GM18858 (cell line): Measurements from ENCODE around the gene GGPS1.
"Not testable (repeated sequence)": the region's sequence is repeated elsewhere in the genome, so short reads cannot be mapped to it uniquely, and the experiment has no call there.

Experiments used
- ATAC-seq: cut with Tn5 transposase; IDR thresholded peaks from one replicate; pipeline ENCODE4 v1.9.1; 2021; ENCODE audit not compliant: unreplicated experiment

Gene GGPS1

DNA sequence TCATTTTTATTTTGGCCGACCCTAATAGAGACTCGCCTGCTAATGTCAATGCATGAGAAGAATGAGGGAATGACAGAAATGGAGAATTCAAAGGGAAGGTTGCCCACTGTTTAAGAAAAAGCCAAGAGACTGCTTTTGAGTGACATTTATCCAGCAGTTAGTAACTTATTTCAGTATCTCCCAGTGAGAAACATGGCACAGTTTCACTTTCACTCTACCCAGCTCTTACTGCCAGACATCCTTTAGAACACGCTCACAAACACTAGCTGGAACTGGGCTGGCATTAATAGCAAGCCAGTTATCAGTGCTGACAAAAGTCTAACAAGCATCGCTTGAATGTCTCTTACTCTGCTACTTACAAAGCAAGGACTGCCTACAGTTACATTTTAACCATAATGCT, 8.5 kb downstream of the GGPS1 start:
- no peak for ATAC-seq

DNA sequence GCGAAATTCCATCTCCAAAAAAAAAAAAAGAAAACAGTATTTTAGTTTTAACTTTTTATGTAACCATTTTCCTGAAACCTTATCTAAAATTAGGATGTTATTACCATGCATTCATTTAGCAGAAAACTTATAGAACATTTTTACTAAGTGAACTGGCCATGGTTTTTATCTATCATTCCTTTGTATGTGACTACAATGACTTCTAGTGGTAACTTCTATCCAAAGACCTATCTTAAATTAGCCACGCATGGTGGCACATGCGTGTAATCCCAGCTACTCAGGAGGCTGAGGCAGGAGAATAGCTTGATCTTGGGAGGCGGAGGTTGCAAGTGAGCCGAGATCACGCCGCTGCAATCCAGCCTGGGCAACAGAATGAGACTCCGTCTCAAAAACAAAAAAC, 11.4 kb downstream of the GGPS1 start:
- ATAC-seq = no peak

DNA sequence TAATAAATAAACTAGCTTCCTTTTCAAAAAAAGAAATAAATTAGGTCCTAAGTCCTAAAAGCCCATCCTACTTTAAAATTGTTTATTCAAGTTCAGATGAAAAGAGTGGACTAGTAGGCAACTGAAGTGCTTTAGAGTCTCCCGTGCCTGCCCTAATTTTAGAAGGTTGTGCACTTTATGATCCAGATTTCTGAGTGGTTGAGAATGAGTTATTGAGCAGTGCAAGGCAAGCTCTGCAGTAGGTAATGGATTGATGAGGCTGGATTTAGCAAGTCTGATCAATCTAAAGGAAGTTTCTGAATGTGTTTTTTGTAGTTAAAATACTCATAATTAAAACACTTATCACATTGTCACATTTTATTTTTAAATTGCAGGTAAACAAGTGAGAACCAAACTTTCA, 13.0 kb downstream of the GGPS1 start:
- no peak for ATAC-seq

DNA sequence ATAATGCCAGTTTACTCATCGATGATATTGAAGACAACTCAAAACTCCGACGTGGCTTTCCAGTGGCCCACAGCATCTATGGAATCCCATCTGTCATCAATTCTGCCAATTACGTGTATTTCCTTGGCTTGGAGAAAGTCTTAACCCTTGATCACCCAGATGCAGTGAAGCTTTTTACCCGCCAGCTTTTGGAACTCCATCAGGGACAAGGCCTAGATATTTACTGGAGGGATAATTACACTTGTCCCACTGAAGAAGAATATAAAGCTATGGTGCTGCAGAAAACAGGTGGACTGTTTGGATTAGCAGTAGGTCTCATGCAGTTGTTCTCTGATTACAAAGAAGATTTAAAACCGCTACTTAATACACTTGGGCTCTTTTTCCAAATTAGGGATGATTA, 13.7 kb downstream of the GGPS1 start:
- no peak for ATAC-seq

DNA sequence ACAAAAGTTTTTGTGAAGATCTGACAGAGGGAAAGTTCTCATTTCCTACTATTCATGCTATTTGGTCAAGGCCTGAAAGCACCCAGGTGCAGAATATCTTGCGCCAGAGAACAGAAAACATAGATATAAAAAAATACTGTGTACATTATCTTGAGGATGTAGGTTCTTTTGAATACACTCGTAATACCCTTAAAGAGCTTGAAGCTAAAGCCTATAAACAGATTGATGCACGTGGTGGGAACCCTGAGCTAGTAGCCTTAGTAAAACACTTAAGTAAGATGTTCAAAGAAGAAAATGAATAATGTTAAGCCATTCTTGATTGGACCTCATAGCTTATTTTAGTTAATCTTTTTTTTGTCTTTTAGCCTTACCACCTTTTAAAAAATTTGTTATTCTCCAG, 14.1 kb downstream of the GGPS1 start:
- ATAC-seq = no peak

DNA sequence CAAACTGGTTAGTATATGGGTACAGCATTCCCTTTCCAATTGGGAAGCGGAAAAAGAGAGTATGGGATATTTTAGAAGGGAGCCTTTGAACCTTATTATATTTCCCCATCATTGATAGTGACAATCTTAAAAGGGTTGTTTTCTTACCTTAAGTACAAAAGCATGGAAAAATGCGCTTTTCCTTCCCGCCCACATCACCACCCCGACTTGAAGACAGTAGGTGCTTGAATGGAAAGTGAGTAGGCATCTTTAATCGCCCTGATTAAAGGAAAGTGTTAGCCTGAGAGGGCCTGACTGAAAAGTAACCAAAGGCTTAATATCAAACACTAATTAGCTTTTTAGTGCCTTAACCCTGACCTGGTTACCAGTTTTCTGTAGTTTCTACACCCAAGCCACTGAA, 15.4 kb downstream of the GGPS1 start:
- no peak for ATAC-seq

DNA sequence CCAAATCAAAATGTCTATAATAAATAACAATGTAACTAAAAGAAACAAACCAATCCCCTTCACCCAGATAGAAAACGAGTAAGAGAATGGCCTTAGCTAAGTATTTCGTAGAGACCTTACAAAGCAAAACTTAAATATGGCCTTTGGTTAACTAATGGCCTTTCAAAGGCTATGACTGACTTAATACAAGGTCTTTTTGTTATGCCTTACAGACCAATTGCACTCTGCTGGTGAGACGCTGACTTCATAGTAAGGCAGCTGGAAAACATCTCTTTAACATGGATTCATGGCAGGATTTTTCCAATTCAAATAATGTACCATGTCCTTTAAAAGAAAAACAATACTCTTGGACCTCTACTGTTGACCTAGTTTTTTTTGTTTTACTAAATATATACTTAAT, 23.1 kb downstream of the GGPS1 start:
- ATAC-seq = no peak

DNA sequence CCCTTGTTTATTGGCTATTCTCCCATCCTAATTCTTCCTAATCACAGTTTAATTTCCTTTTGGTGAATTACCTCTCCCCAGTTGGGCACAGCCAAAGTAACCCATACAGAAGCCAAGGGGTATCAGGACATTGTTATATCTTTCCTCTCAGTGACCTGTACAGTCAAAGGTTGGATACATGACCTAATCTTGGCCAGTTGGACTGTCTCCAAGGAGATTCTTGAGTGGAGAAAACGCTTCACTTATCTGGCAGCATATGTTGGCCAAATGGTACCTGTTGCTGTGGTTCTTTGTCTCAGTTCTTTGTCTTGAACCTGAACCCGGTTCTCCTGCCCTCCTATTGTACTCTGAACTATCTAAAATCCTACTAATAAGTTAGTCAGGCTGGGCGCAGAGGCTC, 23.5 kb downstream of the GGPS1 start:
- no peak for ATAC-seq

DNA sequence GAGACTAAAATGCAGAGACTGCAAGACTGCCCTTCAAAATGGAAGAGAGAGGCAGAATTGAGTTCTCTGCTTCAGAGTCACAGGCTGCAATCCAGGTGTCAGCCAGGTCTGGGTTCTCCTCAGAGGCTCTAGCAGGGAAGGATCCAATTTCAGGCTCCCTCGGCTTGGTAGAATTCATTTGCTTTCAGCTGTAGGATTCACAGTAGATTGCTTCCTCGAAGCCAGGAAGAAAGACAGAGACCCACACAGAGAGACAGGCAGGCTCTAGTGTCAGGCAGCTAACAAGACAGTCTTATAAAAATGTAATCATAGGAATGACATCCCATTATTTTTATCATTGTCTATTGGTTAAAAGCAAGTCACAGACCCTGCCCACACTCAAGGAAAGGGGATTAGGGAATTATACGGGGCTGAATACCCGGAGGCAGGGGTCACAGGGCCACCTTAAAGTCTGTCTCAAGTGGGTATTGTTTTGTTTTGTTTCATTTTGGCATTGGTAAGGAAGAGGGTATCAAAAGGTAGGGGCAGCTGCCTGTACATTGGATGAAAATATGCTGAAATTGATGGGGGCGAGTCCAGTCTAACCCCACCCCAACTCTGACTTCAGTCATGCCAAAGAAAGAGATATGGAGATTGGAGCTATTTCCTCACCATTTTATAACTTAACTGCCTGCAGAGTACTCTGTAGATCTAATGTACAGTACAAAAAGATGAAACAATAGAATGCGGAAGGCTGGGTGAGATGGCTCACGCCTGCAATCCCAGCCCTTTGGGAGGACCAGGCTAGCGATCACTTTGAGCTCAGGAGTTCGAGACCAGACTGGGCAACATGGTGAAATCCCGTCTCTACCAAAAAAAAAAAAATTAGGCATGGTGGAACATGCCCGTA, 29.4 kb downstream of the GGPS1 start:
- ATAC-seq = no peak

DNA sequence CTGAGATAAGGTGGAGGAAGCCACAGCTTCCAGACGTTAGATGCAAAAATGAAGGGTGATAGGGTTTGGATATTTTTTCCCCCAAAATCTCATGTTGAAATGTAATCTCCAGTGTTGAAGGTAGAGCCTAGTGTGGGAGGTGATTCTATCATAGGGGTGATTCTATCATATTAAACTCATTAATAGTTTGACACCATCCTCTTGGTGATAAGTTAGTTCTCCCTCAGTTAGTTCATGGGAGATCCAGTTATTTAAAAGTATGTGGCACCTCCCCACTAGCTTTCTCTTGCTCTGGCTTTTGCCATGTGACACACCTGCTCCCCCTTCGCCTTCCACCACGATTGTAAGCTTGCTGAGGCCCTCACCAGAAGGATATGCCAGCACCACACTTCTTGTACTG, 30.5 kb downstream of the GGPS1 start:
- no peak for ATAC-seq

DNA sequence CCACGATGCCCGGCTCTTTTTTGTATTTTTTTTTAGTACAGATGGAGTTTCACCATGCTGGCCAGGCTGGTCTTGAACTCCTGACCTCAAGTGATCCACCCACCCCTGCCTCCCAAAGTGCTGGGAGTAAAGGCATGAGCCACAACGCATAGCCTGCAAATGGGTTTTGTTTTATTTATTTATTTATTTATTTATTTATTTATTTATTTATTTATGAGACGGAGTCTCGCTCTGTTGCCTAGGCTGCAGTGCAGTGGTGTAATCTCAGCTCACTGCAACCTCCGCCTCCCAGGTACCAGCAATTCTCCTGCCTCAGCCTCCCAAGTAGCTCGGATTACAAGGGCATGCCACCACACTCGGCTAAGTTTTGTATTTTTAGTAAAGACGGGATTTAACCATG, 35.8 kb downstream of the GGPS1 start:
- ATAC-seq = not testable (repeated sequence)

DNA sequence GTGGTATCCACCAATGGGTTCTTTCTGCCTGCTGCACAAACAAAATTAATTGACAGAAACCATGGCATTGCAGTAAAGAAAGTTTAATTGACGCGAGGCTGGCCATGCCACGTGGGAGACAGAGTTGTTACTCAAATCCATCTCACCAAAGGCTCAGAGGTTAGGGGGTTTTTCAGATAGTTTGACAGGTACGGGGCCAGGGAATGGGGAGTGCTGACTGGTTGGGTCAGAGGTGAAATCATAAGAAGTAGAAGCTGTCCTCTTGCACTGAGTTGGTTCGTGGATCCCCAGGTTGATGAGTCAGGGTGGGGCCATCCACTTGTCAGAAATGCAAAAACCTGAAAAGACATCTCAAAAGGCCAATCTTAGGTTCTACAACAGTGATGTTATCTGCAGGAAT, 37.9 kb downstream of the GGPS1 start:
- no peak for ATAC-seq

DNA sequence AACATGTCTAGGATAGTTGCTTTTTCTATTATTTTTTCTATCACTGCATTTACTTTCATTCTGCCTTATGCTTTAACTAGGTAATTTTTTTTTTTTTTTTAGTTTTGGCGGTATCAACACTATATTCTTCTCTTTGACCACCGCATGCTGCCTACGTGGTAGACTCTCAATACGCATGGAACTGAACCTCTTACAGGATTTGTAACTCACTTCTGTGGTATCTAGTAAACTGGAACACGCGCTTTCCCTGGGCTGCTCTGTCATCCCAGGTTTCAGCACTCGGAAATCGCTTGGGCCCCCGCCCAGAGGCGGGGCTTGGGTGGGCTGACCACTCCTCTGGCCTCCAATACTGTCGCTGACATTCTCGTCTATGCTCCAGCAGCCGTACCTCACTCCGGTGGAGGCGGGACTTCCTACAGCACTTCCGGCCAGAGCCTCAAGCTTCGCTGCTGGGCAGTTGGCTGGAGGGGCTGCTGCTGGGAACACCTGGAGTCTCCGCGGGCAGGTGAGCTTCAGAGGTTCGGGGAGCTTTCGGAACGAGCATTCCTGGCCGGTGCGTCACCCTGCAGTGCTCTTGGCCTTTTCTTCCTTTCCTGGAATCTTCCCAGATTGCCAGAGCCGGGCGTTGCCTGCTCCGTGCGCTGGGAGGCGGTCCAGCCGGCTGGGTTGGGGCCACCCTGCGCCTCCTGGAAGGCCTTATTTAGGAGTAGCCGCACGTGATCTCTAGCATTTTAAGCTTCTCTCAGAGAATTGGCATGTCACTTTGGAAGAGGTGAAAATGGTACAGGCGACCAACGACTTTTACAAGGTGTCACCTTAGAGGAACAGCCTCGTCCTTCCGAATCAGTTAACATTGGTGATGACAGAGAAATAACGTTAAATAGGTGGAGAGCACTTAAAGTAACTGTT, 38.9 kb downstream of the GGPS1 start, which contains the start of gene TBCE:
Gene TBCE, plus strand, starts transcription at position 428 of the 909 bp plus-strand sequence. CDS start 12,623 bp downstream, outside the sequence.
- ATAC-seq = peak; percentile 100

DNA sequence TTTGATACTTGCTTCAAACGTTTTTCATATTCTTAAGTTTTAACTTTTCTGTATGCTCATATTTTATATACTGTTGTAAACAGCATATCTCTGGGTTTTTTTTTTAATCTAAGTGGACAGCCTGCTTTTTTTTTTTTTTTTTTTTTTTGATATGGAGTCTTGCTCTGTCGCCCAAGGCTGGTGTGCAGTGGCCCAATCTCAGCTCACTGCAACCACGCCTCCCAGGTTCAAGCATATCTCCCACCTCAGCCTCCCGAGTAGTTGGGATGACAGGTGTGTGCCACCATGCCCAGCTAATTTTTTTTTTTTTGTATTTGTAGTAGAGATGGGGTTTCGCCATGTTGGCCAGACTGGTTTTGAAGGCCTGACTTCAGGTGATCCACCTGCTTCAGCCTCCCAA, 40.1 kb downstream of the GGPS1 start:
- ATAC-seq = no peak

DNA sequence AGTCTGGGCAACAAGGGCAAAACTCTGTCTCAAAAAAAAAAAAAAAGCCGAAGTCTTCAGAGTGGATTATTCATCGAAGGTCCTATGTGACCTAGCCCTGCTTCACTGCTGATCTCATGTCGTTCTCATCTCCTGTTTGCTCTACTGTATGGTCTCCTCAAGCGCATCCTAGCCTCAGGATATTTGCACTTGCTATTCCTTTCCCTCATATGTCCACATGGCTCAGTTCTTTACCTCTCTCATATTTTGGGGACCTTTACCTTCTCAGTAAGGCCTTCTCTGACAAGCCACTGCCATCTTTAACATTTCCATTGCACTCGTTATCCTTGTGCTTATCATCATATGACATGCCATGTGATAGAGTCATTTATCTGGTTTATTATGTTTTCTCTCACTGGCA, 41.4 kb downstream of the GGPS1 start:
- ATAC-seq = no peak

DNA sequence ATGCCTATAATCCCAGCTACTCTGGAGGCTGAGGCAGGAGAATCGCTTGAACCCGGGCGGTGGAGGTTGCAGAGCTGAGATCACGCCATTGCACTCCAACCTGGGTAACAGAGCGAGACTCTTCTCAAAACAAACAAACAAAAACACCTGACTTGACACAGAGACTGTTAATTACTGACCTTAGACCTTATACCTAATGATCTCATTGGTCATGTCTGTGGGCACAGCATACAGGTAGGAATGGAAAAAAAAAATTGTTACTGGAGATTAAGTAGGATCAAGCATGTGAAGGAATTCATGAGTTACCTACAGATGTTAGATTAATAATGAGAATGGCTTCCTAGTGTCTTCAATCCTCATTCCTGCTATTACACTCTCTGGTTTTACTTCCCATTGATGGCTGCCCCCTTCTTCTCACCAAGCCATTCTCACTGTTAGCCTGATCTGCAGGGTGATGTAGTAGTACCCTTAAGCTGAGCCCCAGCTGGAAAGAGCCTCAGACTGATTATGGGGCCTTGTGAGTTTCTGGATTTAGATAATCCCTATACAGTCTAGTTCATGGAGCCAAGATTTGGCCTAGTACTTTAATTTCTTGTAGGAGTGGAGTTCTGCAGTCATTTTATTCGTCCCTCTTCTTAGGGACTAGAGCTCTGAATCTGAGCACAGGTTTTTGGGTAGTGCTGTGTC, 47.7 kb downstream of the GGPS1 start:
- no peak for ATAC-seq

DNA sequence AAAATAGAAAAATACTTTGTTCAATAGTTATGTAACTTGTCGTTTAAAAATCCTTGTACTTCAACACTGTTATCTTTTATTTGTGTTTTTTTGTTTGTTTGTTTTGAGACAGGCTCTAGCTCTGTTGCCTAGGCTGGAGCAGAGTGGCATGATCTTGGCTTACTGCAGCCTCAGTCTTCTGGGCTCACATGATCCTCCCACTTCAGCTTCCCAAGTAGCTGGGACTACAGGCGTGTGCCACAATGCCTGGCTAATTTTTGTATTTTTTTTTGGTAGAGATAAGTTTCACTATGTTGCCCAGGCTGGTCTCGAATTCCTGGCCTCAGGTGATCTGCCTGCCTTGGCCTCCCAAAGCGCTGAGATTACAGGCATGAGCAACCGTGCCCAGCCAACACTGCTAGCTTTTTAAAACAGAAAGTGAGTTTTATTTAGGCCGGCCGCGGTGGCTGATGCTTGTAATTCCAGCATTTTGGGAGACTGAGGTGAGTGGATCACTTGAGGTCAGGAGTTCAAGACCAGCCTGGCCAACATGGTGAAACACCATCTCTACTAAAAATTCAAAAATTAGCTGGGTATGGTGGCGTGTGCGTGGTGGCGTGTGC, 49.9 kb downstream of the GGPS1 start:
- not testable (repeated sequence) for ATAC-seq

DNA sequence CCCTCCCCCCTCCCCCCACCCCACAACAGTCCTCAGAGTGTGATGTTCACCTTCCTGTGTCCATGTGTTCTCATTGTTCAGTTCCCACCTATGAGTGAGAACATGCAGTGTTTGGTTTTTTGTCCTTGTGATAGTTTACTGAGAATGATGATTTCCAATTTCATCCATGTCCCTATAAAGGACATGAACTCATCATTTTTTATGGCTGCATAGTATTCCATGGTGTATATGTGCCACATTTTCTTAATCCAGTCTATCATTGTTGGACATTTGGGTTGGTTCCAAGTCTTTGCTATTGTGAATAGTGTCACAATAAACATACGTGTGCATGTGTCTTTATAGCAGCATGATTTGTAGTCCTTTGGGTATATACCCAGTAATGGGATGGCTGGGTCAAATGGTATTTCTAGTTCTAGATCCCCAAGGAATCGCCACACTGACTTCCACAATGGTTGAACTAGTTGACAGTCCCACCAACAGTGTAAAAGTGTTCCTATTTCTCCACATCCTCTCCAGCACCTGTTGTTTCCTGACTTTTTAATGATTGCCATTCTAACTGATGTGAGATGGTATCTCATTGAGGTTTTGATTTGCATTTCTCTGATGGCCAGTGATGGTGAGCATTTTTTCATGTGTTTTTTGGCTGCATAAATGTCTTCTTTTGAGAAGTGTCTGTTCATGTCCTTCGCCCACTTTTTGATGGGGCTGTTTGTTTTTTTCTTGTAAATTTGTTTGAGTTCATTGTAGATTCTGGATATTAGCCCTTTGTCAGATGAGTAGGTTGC, 53.8 kb downstream of the GGPS1 start:
- not testable (repeated sequence) for ATAC-seq

DNA sequence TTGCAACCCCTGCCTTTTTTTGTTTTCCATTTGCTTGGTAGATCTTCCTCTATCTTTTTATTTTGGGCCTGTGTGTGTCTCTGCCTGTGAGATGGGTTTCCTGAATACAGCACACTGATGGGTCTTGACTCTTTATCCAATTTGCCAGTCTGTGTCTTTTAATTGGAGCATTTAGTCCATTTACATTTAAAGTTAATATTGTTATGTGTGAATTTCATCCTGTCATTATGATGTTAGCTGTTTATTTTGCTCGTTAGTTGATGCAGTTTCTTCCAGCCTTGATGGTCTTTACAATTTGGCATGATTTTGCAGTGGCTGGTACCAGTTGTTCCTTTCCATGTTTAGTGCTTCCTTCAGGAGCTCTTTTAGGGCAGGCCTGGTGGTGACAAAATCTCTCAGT, 57.3 kb downstream of the GGPS1 start:
- not testable (repeated sequence) for ATAC-seq

DNA sequence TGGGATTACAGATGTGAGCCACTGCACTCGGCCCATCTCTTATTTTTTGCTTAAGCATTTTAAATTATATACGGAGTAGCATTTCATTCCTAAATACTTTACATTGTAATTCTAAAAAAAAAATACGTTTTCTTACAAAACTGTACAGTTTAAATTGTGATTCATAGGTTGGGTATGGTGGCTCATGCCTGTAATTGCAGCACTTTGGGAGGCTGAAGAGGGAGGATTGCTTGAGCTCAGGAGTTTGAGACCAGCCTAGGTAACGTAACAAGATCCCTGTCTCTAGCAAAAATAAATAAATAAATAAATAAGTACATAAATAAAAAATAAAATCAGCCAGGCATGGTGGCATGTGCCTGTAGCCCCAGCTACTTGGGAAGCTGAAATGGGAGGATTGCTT, 63.5 kb downstream of the GGPS1 start:
- no peak for ATAC-seq
